Endothelial cell of umbilical vein (primary cell): ENCODE measurements around the gene ZBED5. TPM values are rescaled to one million over a fixed set of nuclear protein-coding genes. Genes with fewer than 3 reads are reported as not detected.

Experiments used
- BruUV-seq: library from RNA; stranded (reverse); fragments of 400-500 nt; replicated peaks from 2 replicates; lab custom pipeline; 2021; lab: Mats Ljungman, UMichigan
- CTCF ChIA-PET: fragments of 300-600, 350-600 bp; sonication (Branson Sonifier 250); formaldehyde crosslinking; loops from one replicate; lab custom pipeline; 2021; ENCODE audit warnings: antibody characterized with exemption, inconsistent platforms; lab: Charles Lee
- POLR2A ChIA-PET: fragments of 300-600, 350-600 bp; sonication (Branson Sonifier 250); formaldehyde crosslinking; loops from one replicate; lab custom pipeline; 2021; ENCODE audit warnings: antibody characterized with exemption, inconsistent platforms; lab: Charles Lee
- DNase-seq: peaks from one replicate; pipeline ENCODE4 v3.0.0-alpha.2; 2011; ENCODE audit warnings: low read depth, low spot score
- FAIRE-seq: peaks from 2 replicates; lab custom pipeline; 2011; peaks lifted over from hg19 to GRCh38; lab: Jason Lieb, UNC
- H2AFZ ChIP-seq: 2 replicates; pipeline ENCODE4 v1.6.0; 2012; ENCODE audit warnings: low read depth, low read length, control low read depth, inconsistent platforms
- H3K27ac ChIP-seq: 2 replicates; pipeline ENCODE4 v1.5.1; 2011; ENCODE audit warnings: low read depth, mild to moderate bottlenecking, control low read depth, low read length, moderate library complexity; ENCODE audit not compliant: insufficient read depth
- H3K27me3 ChIP-seq, 2 experiments: 2 replicates each; pipeline versions ENCODE4 v1.6.0 to v1.6.1; 2011; ENCODE audit warnings: low read length in 2 of 2, mixed read lengths in 1 of 2; ENCODE audit not compliant: control insufficient read depth in 2 of 2, insufficient read depth in 2 of 2
- H3K36me3 ChIP-seq, 2 experiments: 2 replicates in 1 of 2; 3 replicates in 1 of 2; pipeline ENCODE4 v1.5.1; 2011; ENCODE audit warnings: low read length in 2 of 2, mild to moderate bottlenecking in 1 of 2, moderate library complexity in 1 of 2; ENCODE audit not compliant: control insufficient read depth in 2 of 2, insufficient read depth in 2 of 2; ENCODE audit errors: extremely low read depth in 1 of 2
- H3K4me1 ChIP-seq: 3 replicates; pipeline ENCODE4 v1.5.1; 2011; ENCODE audit warnings: mild to moderate bottlenecking, low read length; ENCODE audit not compliant: control insufficient read depth, insufficient read depth; ENCODE audit errors: extremely low read depth
- H3K4me2 ChIP-seq: 2 replicates; pipeline ENCODE4 v1.6.1; 2011; ENCODE audit warnings: low read length, control low read depth, mixed read lengths; ENCODE audit not compliant: insufficient read depth
- H3K4me3 ChIP-seq, 3 experiments: fragments of 200-600 bp in 1 of 3; sonication (generic), shearing (Covaris generic) in 1 of 3; replicated peaks in 1 of 3; 2 replicates each; pipeline ENCODE4 v1.5.1; 2011 to 2016; ENCODE audit warnings: control low read depth in 3 of 3, low read length in 3 of 3, mild to moderate bottlenecking in 2 of 3, inconsistent platforms in 1 of 3, low read depth in 1 of 3, moderate library complexity in 1 of 3; ENCODE audit not compliant: insufficient read depth in 1 of 3
- H3K79me2 ChIP-seq: 2 replicates; pipeline ENCODE4 v1.6.0; 2012; ENCODE audit warnings: low read length, inconsistent platforms; ENCODE audit not compliant: control insufficient read depth, insufficient read depth
- H3K9ac ChIP-seq: replicated peaks from 2 replicates; pipeline ENCODE3; 2011; ENCODE audit warnings: low read length, control low read depth; ENCODE audit not compliant: insufficient read depth; ENCODE audit errors: extremely low read depth
- H3K9me1 ChIP-seq: replicated peaks from 3 replicates; pipeline ENCODE4 v1.6.0; 2011; ENCODE audit warnings: mild to moderate bottlenecking, low read length; ENCODE audit not compliant: control insufficient read depth, insufficient read depth; ENCODE audit errors: extremely low read depth
- H3K9me3 ChIP-seq: replicated peaks from 2 replicates; pipeline ENCODE4 v1.5.1; 2012; ENCODE audit warnings: low read length, inconsistent platforms; ENCODE audit not compliant: control insufficient read depth, insufficient read depth
- H4K20me1 ChIP-seq: replicated peaks from 2 replicates; pipeline ENCODE3; 2011; ENCODE audit warnings: mild to moderate bottlenecking, low read length; ENCODE audit not compliant: control insufficient read depth, insufficient read depth; ENCODE audit errors: extremely low read depth
- CTCF ChIP-seq, 2 donors: IDR thresholded peaks; 1 replicate in 1 of 2; 2 replicates in 1 of 2; pipeline ENCODE4 v1.5.1; 2011; ENCODE audit warnings: low read length in 2 of 2, mild to moderate bottlenecking in 2 of 2, moderate library complexity in 2 of 2, control low read depth in 1 of 2, inconsistent platforms in 1 of 2, low read depth in 1 of 2; ENCODE audit not compliant: insufficient read depth in 1 of 2; ENCODE audit errors: extremely low read depth in 1 of 2
- GATA2 ChIP-seq: IDR thresholded peaks from 2 replicates; pipeline ENCODE4 v1.7.0; 2011; ENCODE audit warnings: low read depth, mild to moderate bottlenecking, moderate library complexity, mixed read lengths, low read length; ENCODE audit not compliant: insufficient read length, insufficient read depth
- JUN ChIP-seq: IDR thresholded peaks from 2 replicates; pipeline ENCODE4 v1.6.1; 2011; ENCODE audit warnings: borderline replicate concordance, low read depth; ENCODE audit not compliant: insufficient read length, insufficient read depth
- MYC ChIP-seq: IDR thresholded peaks from one replicate; pipeline ENCODE4 v1.6.1; 2011; ENCODE audit warnings: mild to moderate bottlenecking, low read depth, low read length
- POLR2A ChIP-seq: IDR thresholded peaks from 2 replicates; pipeline ENCODE4 v1.6.1; 2012; ENCODE audit warnings: low read depth, mild to moderate bottlenecking, control low read depth, low read length
- POLR2AphosphoS5 ChIP-seq: IDR thresholded peaks from 2 replicates; pipeline ENCODE4 v1.6.1; 2012; ENCODE audit warnings: low read depth, mild to moderate bottlenecking, control low read depth, low read length, moderate library complexity; ENCODE audit not compliant: insufficient read depth
- dilution Hi-C: fragments of 300-500 bp; cut with MboI; formaldehyde crosslinking; loops from one replicate; pipeline ENCODE4 v1.15.0; 2019; ENCODE audit warnings: low sequenced_read_pairs; ENCODE audit not compliant: extremely low pct_ligation_motif_present
- intact Hi-C: fragments of 100-400 bp; cut with micrococcal nuclease; formaldehyde crosslinking; loops from one replicate; pipeline ENCODE4 v1.10.0; 2022
- polyA plus RNA-seq, 4 experiments: library from polyadenylated mRNA; depleted of rRNA in 3 of 4; stranded (reverse) in 3 of 4; unstranded in 1 of 4; fragments of >200 nt; gene quantifications; 2 replicates each; pipeline versions ENCODE4 v1.2.1 to v1.2.3, GENCODE V29; 2011 to 2012; ENCODE audit warnings: missing spikeins in 1 of 4
- total RNA-seq: library from RNA; stranded (reverse); gene quantifications from 2 replicates; pipeline ENCODE4 v1.2.3, GENCODE V29; 2021
- TF ChIP-seq, protein P1 (sequence below): IDR thresholded peaks from 2 replicates; pipeline ENCODE4 v1.6.1; 2011; ENCODE audit not compliant: insufficient read depth, insufficient read length

ZBED5 gene
- total and polyA plus RNA-seq, 2 donors (not counting 3 experiments of a cell fraction or from before 2014, with no cell fraction given): 41.2 to 59.4 TPM

- DNase-seq: peak; percentile 52
- H3K36me3 ChIP-seq: peaks cover 5 to 19% of the 10 kb centered on the region in 2 experiments
- dilution Hi-C loops (no loop called here), intact Hi-C loops (no loop called here)
- peak overlapping the region; percentile 80 for H3K27ac ChIP-seq
- H3K9ac ChIP-seq: peak overlapping the region; percentile 92
- FAIRE-seq: peak; percentile 33
- no peaks in the 10 kb centered on the region for H3K9me1 ChIP-seq
- H3K27me3 ChIP-seq: no peaks in the 10 kb centered on the region
- no peak for TF ChIP-seq CTCF (IDR thresholded peaks at IDR 0.05; ENCODE audit: extremely low read depth in 1 of 2, insufficient read depth in 1 of 2, low read depth in 1 of 2, low read length in 2 of 2)
- no peak for TF ChIP-seq POLR2AphosphoS5
- peak overlapping the region; percentile 42 for H2AFZ ChIP-seq
- no peaks in the 10 kb centered on the region for H4K20me1 ChIP-seq
- H3K9me3 ChIP-seq: no peaks in the 10 kb centered on the region
- peaks cover 8% of the 10 kb centered on the region for H3K4me1 ChIP-seq
- CTCF ChIA-PET: interaction anchor here (0.8 to 3.1 kb wide), 5 partner anchors 44 to 154 kb away, joined by 3 to 18 read pairs (median 14); partner anchors contain the start of gene EIF4G2
- BruUV-seq: no TSS peak
- H3K4me3 ChIP-seq: peak overlapping the region; percentile 63 to 100 (median 94)
- H3K4me2 ChIP-seq: peak overlapping the region; percentile 93
- POLR2A ChIA-PET: interaction anchor here (1.6 to 3.3 kb wide), 3 partner anchors 8 to 77 kb away, joined by 5 to 90 read pairs (median 6); partner anchors contain the start of gene EIF4G2
- H3K79me2 ChIP-seq: peaks cover 46% of the 10 kb centered on the region
These were observed 979 bp downstream of the ZBED5 start for GRCh38 chr11:10856689-10857458.

- Histone ChIP-seq H3K9ac (no peak overlapping the region), H2AFZ (no peak overlapping the region), H3K4me1 (peaks cover 8% of the 10 kb centered on the region), H3K4me3 (no peak overlapping the region), H3K36me3 (peaks cover 5 to 19% of the 10 kb centered on the region in 2 experiments), H3K4me2 (no peak overlapping the region), H3K27ac (no peak overlapping the region), H3K27me3 (no peaks in the 10 kb centered on the region), H3K9me1 (no peaks in the 10 kb centered on the region), H3K79me2 (peaks cover 47% of the 10 kb centered on the region), H4K20me1 (no peaks in the 10 kb centered on the region), H3K9me3 (no peaks in the 10 kb centered on the region)
- intact Hi-C loops: no loop called here
- ChIA-PET CTCF (interaction anchor here (1.2 to 1.5 kb wide), 2 partner anchors 51 to 76 kb away, joined by 3 to 4 read pairs; no protein-coding TSS in a partner anchor), POLR2A (interaction anchor here (2.4 kb wide), 1 partner anchor 46 kb away, joined by 11 read pairs; the partner anchor contains the start of gene EIF4G2)
- TF ChIP-seq MYC (no peak), POLR2A (no peak), JUN (no peak), GATA2 (no peak), CTCF (IDR thresholded peaks at IDR 0.05; ENCODE audit: extremely low read depth in 1 of 2, insufficient read depth in 1 of 2, low read depth in 1 of 2, low read length in 2 of 2) (no peak)
- TF ChIP-seq, protein P1, sequence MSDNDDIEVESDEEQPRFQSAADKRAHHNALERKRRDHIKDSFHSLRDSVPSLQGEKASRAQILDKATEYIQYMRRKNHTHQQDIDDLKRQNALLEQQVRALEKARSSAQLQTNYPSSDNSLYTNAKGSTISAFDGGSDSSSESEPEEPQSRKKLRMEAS: no peak
- DNase-seq (no peak), FAIRE-seq (no peak)
- BruUV-seq: no TSS peak
- dilution Hi-C loops: no loop called here
These were observed 2.6 kb downstream of the ZBED5 start for GRCh38 chr11:10855295-10855694.
